CD4-positive, alpha-beta T cell treated with Interleukin-2 at 100 ng/mL for 4 hours (primary cell): Measurements from ENCODE around the gene GTSE1.

ENCODE experiments used
- DNase-seq: peaks from one replicate; pipeline ENCODE4 v3.0.0-alpha.2; 2020; ENCODE audit warnings: low spot score

Gene GTSE1

GRCh38 chr22:46366801-46367706 is 70.4 kb downstream of the GTSE1 start:
- DNase-seq, result no peak

- peak; percentile 70 for DNase-seq
Measured at GRCh38 chr22:46367707-46368191, 71.1 kb downstream of the GTSE1 start.

GRCh38 chr22:46368422-46368821 is 71.8 kb downstream of the GTSE1 start:
- no peak for DNase-seq

- no peak for DNase-seq
Measured at GRCh38 chr22:46368871-46369715, 72.4 kb downstream of the GTSE1 start.

- DNase-seq, result peak; percentile 20
Measured at GRCh38 chr22:46369716-46370583, 73.3 kb downstream of the GTSE1 start.

GRCh38 chr22:46370584-46371291 is 74.1 kb downstream of the GTSE1 start:
- DNase-seq, result peak; percentile 75

- DNase-seq, result no peak
Measured at GRCh38 chr22:46371623-46372226, 75.1 kb downstream of the GTSE1 start.

- no peak for DNase-seq
Measured at GRCh38 chr22:46372686-46373085, 76.0 kb downstream of the GTSE1 start.

GRCh38 chr22:46373159-46373558 is 76.5 kb downstream of the GTSE1 start:
- DNase-seq, result peak; percentile 52

- peak; percentile 36 for DNase-seq
Measured at GRCh38 chr22:46373921-46374662, 77.4 kb downstream of the GTSE1 start.

GRCh38 chr22:46374663-46375474 is 78.2 kb downstream of the GTSE1 start:
- no peak for DNase-seq

GRCh38 chr22:46376111-46376510 is 79.4 kb downstream of the GTSE1 start:
- no peak for DNase-seq

GRCh38 chr22:46376908-46377524 is 80.3 kb downstream of the GTSE1 start:
- DNase-seq, result no peak

- DNase-seq, result no peak
Measured at GRCh38 chr22:46377525-46378425, 81.1 kb downstream of the GTSE1 start.

GRCh38 chr22:46378426-46379065 is 81.9 kb downstream of the GTSE1 start:
- DNase-seq, result no peak

- DNase-seq, result no peak
Measured at GRCh38 chr22:46379066-46379930, 82.6 kb downstream of the GTSE1 start.
